Measurements from ENCODE around the gene TBC1D22A. TPM values are rescaled to one million over a fixed set of nuclear protein-coding genes. Genes with fewer than 3 reads are reported as not detected.

The TBC1D22A gene
- total RNA-seq, 4 donors from 2014 or later, result 16.2 to 22.2 (median 17.8) TPM

- Histone ChIP-seq H3K36me3 (peaks cover 0 to 70% of the 10 kb centered on the region in 2 donors), H3K27me3 (no peaks in the 10 kb centered on the region), H3K9me3 (no peaks in the 10 kb centered on the region), H3K4me3 (no peak overlapping the region), H3K4me1 (peaks cover 0 to 3% (median 0%) of the 10 kb centered on the region in 3 donors), H3K27ac (no peak overlapping the region)
- ATAC-seq, result no peak
- TF ChIP-seq EP300 (IDR thresholded peaks at IDR 0.05) (no peak), POLR2A (IDR thresholded peaks at IDR 0.05) (no peak), CTCF (IDR thresholded peaks at IDR 0.05) (no peak), POLR2AphosphoS5 (IDR thresholded peaks at IDR 0.05) (no peak)
- WGBS, 2 donors (ENCODE audit: low coverage in 1 of 2), result 94% methylated on average over 10 of the region's 21 CpGs; no CpG with 5 or more reads in 1 of the 2 donors
Observed at GRCh38 chr22:47172771-47173534, 410.5 kb downstream of the TBC1D22A start.

GRCh38 chr22:47173535-47174021 is 411.1 kb downstream of the TBC1D22A start:
- H3K36me3 ChIP-seq, result peaks cover 0 to 67% of the 10 kb centered on the region in 2 donors
- H3K27ac ChIP-seq, result no peak overlapping the region
- H3K4me3 ChIP-seq, result no peak overlapping the region
- TF ChIP-seq EP300 (IDR thresholded peaks at IDR 0.05), result no peak
- no CpG with 5 or more reads among the region's 17 CpGs for WGBS, 2 donors (ENCODE audit: low coverage in 1 of 2)
- H3K9me3 ChIP-seq, result no peaks in the 10 kb centered on the region
- ATAC-seq, result no peak
- H3K27me3 ChIP-seq, result no peaks in the 10 kb centered on the region
- peaks cover 0 to 3% (median 0%) of the 10 kb centered on the region in 3 donors for H3K4me1 ChIP-seq

GRCh38 chr22:47174096-47174495 is 411.6 kb downstream of the TBC1D22A start:
- H3K4me3 ChIP-seq, result no peak overlapping the region
- no peaks in the 10 kb centered on the region for H3K9me3 ChIP-seq
- WGBS, 2 donors (ENCODE audit: low coverage in 1 of 2), result 80 to 91% methylated on average over 1 to 8 of the region's 21 CpGs
- no peaks in the 10 kb centered on the region for H3K27me3 ChIP-seq
- H3K27ac ChIP-seq, result no peak overlapping the region
- peaks cover 0 to 3% (median 0%) of the 10 kb centered on the region in 3 donors for H3K4me1 ChIP-seq
- no peak for ATAC-seq
- peaks cover 0 to 62% of the 10 kb centered on the region in 2 donors for H3K36me3 ChIP-seq
- TF ChIP-seq POLR2AphosphoS5 (IDR thresholded peaks at IDR 0.05) (no peak), CTCF (IDR thresholded peaks at IDR 0.05) (no peak), EP300 (IDR thresholded peaks at IDR 0.05) (no peak), POLR2A (IDR thresholded peaks at IDR 0.05) (no peak)

- no peaks in the 10 kb centered on the region for H3K27me3 ChIP-seq
- H3K4me3 ChIP-seq, result no peak overlapping the region
- ATAC-seq, result peak; percentile 2
- no peaks in the 10 kb centered on the region for H3K9me3 ChIP-seq
- H3K4me1 ChIP-seq, result peaks cover 0 to 3% (median 0%) of the 10 kb centered on the region in 3 donors
- H3K36me3 ChIP-seq, result peaks cover 0 to 56% of the 10 kb centered on the region in 2 donors
- TF ChIP-seq POLR2AphosphoS5 (IDR thresholded peaks at IDR 0.05) (no peak), CTCF (IDR thresholded peaks at IDR 0.05) (no peak), POLR2A (IDR thresholded peaks at IDR 0.05) (no peak), EP300 (IDR thresholded peaks at IDR 0.05) (no peak)
- peak overlapping the region in 1 of 4 donors; percentile 2 for H3K27ac ChIP-seq
- whole genome bisulfite sequencing, 2 donors (ENCODE audit: low coverage in 1 of 2), result 95% methylated on average over 3 of the region's 14 CpGs; no CpG with 5 or more reads in 1 of the 2 donors
Observed at GRCh38 chr22:47174671-47175112, 412.2 kb downstream of the TBC1D22A start.

GRCh38 chr22:47175151-47176025 is 412.9 kb downstream of the TBC1D22A start:
- H3K27me3 ChIP-seq, result no peaks in the 10 kb centered on the region
- peaks cover 0 to 3% (median 0%) of the 10 kb centered on the region in 3 donors for H3K4me1 ChIP-seq
- no peak for TF ChIP-seq POLR2A (IDR thresholded peaks at IDR 0.05)
- no peak for TF ChIP-seq POLR2AphosphoS5 (IDR thresholded peaks at IDR 0.05)
- TF ChIP-seq CTCF (IDR thresholded peaks at IDR 0.05), result no peak
- TF ChIP-seq EP300 (IDR thresholded peaks at IDR 0.05), result no peak
- H3K4me3 ChIP-seq, result no peak overlapping the region
- H3K27ac ChIP-seq, result peak overlapping the region in 2 of 4 donors; percentile 2 to 46
- no CpG with 5 or more reads among the region's 38 CpGs for WGBS, 2 donors (ENCODE audit: low coverage in 1 of 2)
- H3K36me3 ChIP-seq, result peaks cover 0 to 53% of the 10 kb centered on the region in 2 donors
- ATAC-seq, result peak; percentile 34
- no peaks in the 10 kb centered on the region for H3K9me3 ChIP-seq

Measured in gastroesophageal sphincter (tissue), 4 donors.